Brain microvascular endothelial cell (primary cell): ENCODE results near the gene NCBP3.
A peak's percentile ranks its signal among the peaks of the same experiment; 100 is the strongest.

Experiments used
- DNase-seq: peaks from one replicate; pipeline ENCODE4 v3.0.0-alpha.2; 2020
- H3K27ac ChIP-seq: fragments of 250-450 bp; sonication (Bioruptor Pico); 2 replicates; pipeline ENCODE4 v1.5.1; 2020; ENCODE audit warnings: mild to moderate bottlenecking, moderate library complexity
- H3K27me3 ChIP-seq: fragments of 250-450 bp; sonication (Bioruptor Pico); replicated peaks from 2 replicates; pipeline ENCODE4 v1.5.1; 2020; ENCODE audit warnings: mild to moderate bottlenecking
- H3K36me3 ChIP-seq: fragments of 250-450 bp; sonication (Bioruptor Pico); replicated peaks from 2 replicates; pipeline ENCODE4 v1.5.1; 2020; ENCODE audit warnings: mild to moderate bottlenecking
- H3K4me3 ChIP-seq: 2 replicates; pipeline ENCODE4 v1.5.1; 2011; ENCODE audit warnings: low read depth, mild to moderate bottlenecking, control low read depth, low read length, moderate library complexity
- in situ Hi-C: cut with HindIII; loops from 2 replicates; pipeline ENCODE4 v1.10.0; 2017; ENCODE audit warnings: low sequenced_read_pairs, low pct_ligation_motif_present
- TF ChIP-seq, protein P1 (sequence below): IDR thresholded peaks from 2 replicates; pipeline ENCODE4 v1.5.1; 2011; ENCODE audit warnings: low read depth, mild to moderate bottlenecking, moderate library complexity, low read length, control low read depth, inconsistent platforms; ENCODE audit errors: missing control alignments

Gene NCBP3

DNA sequence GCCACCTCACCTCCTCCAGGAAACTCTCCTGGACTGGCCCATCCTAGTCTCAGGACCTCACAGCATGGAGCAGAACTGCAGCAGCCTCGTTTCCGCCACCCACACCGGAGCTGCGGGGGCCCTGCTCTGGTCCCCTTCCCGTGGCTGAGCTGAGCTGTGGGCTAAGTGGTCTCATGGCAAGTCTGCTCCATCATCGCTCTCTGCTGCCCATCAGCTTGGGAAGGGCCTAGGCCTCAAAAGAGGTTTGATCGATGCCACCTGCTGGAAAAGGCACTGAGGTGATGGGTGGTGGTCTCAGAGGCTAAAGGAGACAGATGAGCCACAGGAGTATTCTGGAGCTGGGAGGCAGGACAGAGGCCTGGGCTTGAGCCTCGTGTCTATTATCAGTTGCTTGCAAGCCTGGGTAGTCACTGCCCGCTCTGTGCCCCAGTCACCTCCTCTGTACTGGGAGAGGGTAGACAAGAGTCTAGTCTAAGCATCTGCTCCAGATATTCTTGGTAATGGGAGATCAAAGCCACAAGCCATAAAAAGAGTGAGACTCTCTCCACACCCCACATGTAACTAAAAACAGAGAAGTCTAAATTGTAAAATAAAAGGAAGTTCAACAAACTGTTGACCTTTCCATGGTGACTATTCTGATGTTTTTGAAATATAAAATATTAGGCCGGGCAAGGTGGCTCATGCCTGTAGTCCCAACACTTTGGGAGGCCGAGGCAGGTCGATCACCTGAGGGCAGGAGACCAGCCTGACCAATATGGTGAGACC, 46.7 kb downstream of the NCBP3 start:
- Histone ChIP-seq H3K27me3 (no peaks in the 10 kb centered on the region), H3K36me3 (no peaks in the 10 kb centered on the region), H3K27ac (no peak overlapping the region), H3K4me3 (no peak overlapping the region)
- no peak for DNase-seq
- in situ Hi-C loops: no loop called here
- TF ChIP-seq, protein P1, sequence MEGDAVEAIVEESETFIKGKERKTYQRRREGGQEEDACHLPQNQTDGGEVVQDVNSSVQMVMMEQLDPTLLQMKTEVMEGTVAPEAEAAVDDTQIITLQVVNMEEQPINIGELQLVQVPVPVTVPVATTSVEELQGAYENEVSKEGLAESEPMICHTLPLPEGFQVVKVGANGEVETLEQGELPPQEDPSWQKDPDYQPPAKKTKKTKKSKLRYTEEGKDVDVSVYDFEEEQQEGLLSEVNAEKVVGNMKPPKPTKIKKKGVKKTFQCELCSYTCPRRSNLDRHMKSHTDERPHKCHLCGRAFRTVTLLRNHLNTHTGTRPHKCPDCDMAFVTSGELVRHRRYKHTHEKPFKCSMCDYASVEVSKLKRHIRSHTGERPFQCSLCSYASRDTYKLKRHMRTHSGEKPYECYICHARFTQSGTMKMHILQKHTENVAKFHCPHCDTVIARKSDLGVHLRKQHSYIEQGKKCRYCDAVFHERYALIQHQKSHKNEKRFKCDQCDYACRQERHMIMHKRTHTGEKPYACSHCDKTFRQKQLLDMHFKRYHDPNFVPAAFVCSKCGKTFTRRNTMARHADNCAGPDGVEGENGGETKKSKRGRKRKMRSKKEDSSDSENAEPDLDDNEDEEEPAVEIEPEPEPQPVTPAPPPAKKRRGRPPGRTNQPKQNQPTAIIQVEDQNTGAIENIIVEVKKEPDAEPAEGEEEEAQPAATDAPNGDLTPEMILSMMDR: no peak

DNA sequence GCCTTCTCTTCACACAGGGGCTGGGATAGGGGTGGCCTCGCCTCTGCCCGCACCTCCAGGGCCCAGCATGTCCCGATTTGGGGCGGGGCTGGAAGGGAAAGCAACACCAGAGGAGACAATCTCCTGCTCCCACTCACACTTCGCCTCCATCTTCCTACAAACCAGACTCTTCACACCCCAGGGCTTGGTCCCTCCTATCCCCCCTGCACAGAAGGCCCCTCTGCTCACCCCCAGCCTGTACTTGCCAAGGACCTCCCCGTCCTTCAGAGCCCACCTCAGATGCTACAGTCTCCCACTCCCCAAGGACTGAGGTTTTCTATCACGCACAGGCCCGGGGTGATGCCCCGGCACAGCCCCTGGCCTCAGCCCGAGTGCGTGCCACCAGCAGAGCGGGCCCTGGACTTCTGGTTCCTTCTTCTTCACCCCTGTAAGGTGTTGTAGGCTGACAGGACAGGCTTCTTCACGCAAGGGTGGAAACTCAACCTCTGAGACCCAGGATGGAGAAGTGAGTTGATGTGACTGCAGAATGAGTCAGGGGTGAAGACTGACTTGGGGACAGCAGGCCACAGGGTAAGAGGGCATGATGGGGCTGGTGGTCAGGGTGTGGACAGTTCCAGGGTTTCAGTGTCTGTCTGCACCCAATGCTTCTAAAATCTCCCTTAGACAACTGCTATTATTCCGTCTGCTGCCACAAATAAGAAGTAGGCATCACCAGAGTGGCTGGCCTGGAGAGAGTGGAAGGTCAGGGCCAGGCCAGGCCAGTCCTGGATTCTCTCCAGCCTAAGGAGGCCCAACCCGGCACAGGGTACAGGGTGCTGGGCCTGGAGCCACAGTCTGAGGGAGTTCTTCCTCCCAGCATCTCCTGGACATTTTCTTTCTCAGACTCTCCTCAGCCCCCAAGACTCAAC, 47.5 kb downstream of the NCBP3 start:
- H3K4me3 ChIP-seq: no peak overlapping the region
- no peaks in the 10 kb centered on the region for H3K36me3 ChIP-seq
- TF ChIP-seq, protein P1: no peak
- DNase-seq: no peak
- no peaks in the 10 kb centered on the region for H3K27me3 ChIP-seq
- no peak overlapping the region for H3K27ac ChIP-seq
- in situ Hi-C loops: no loop called here

- TF ChIP-seq, protein P1: no peak
- Histone ChIP-seq H3K36me3 (no peaks in the 10 kb centered on the region), H3K4me3 (no peak overlapping the region), H3K27ac (no peak overlapping the region), H3K27me3 (no peaks in the 10 kb centered on the region)
- no peak for DNase-seq
- in situ Hi-C loops: no loop called here
Observed at GRCh38 chr17:3796822-3797170, 49.2 kb downstream of the NCBP3 start.

DNA sequence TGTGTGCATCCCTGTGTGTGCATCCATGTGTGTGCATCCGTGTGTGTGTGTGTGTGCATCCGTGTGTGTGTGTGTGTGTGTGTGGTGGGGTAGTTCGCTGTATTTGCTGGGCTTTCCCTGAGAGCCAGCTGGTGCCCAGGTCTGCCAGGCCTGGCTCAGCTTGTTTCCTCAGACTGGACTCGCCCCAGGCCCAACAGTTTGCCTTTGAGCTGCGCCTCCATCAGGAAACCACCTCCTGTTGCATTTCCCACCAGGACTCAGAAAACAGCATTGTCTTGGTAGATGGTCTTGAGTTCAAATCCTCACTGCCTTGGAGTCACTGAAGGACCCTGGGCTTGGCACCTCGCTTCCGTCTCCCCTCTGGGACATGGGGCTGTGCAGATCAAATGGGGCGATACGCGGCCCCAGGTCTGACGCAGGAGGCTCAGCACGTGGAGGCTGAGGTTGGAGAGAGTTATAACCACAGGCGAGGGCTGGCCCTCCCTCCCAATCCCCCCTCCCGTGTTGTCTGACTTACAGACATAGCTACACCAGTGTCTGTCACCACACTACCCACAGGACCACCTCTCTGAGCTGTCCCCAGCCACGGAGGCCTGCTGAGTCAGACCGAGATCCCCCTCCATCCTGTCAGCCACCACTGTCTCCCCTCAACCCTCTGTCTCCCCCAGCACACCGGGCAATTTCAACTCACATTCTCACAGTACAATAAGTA, 49.8 kb downstream of the NCBP3 start:
- no peak for DNase-seq
- in situ Hi-C loops: no loop called here

GRCh38 chr17:3795390-3796102, 50.5 kb downstream of the NCBP3 start:
- DNase-seq: no peak

More for the DNA sequence above, 49.8 kb downstream of the NCBP3 start:
- Histone ChIP-seq H3K4me3 (no peak overlapping the region), H3K27ac (no peak overlapping the region), H3K36me3 (no peaks in the 10 kb centered on the region), H3K27me3 (no peaks in the 10 kb centered on the region)
- TF ChIP-seq, protein P1: no peak

More at GRCh38 chr17:3795390-3796102, 50.5 kb downstream of the NCBP3 start:
- in situ Hi-C loops: no loop called here
- Histone ChIP-seq H3K27ac (peak overlapping the region; percentile 70), H3K27me3 (no peaks in the 10 kb centered on the region), H3K36me3 (no peaks in the 10 kb centered on the region), H3K4me3 (no peak overlapping the region)
- TF ChIP-seq, protein P1: no peak
